ENCODE measurements around the gene ARMC3. TPM values are rescaled to one million over a fixed set of nuclear protein-coding genes. Genes with fewer than 3 reads are reported as not detected.

Gene ARMC3
- total and polyA plus RNA-seq, 4 donors, result 0.05 TPM; not detected in 3

DNA sequence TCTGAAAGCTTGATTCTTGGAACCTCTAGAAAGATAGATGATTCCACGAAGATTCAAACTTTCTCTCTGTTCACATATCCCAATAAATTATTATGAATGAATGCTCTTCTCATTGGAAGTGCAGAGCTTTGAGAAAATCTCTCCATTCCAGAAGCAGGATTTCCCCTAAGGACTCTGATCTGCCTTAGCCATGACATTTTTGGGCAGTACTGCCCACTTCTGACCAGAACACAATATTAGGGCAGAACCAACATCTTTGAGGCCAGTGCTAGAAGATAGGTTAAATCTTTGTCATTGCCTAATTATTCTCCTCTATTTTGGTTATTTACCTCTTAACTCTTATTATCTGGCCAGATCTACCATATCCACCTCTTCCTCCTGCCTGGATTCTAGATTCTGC lies 49.9 kb downstream of the ARMC3 start:
- H3K4me3 ChIP-seq (ENCODE audit: low read depth in 1 of 3, low read length in 3 of 3), result no peak overlapping the region
- H3K27ac ChIP-seq (ENCODE audit: low read depth in 1 of 2, low read length in 2 of 2), result no peak overlapping the region
- TF ChIP-seq, protein P1, sequence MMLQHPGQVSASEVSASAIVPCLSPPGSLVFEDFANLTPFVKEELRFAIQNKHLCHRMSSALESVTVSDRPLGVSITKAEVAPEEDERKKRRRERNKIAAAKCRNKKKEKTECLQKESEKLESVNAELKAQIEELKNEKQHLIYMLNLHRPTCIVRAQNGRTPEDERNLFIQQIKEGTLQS (IDR thresholded peaks at IDR 0.05), result no peak
- TF ChIP-seq TAF1 (conservative IDR thresholded peaks at IDR 0.05), result no peak
- TF ChIP-seq HNF4A (conservative IDR thresholded peaks at IDR 0.05), result no peak
- TF ChIP-seq NR2F2 (IDR thresholded peaks at IDR 0.05), result no peak
- TF ChIP-seq JUND (IDR thresholded peaks at IDR 0.05), result no peak
- TF ChIP-seq GABPA (IDR thresholded peaks at IDR 0.05 in 1 of 2, conservative IDR thresholded peaks at IDR 0.05 in 1 of 2), result no peak
- TF ChIP-seq, protein P2, sequence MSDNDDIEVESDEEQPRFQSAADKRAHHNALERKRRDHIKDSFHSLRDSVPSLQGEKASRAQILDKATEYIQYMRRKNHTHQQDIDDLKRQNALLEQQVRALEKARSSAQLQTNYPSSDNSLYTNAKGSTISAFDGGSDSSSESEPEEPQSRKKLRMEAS (IDR thresholded peaks at IDR 0.05), result no peak
- no peak for TF ChIP-seq RXRA (IDR thresholded peaks at IDR 0.05)
- TF ChIP-seq RAD21 (IDR thresholded peaks at IDR 0.05), result no peak
- no peak for TF ChIP-seq FOXA1 (IDR thresholded peaks at IDR 0.05)
- TF ChIP-seq, protein P3, sequence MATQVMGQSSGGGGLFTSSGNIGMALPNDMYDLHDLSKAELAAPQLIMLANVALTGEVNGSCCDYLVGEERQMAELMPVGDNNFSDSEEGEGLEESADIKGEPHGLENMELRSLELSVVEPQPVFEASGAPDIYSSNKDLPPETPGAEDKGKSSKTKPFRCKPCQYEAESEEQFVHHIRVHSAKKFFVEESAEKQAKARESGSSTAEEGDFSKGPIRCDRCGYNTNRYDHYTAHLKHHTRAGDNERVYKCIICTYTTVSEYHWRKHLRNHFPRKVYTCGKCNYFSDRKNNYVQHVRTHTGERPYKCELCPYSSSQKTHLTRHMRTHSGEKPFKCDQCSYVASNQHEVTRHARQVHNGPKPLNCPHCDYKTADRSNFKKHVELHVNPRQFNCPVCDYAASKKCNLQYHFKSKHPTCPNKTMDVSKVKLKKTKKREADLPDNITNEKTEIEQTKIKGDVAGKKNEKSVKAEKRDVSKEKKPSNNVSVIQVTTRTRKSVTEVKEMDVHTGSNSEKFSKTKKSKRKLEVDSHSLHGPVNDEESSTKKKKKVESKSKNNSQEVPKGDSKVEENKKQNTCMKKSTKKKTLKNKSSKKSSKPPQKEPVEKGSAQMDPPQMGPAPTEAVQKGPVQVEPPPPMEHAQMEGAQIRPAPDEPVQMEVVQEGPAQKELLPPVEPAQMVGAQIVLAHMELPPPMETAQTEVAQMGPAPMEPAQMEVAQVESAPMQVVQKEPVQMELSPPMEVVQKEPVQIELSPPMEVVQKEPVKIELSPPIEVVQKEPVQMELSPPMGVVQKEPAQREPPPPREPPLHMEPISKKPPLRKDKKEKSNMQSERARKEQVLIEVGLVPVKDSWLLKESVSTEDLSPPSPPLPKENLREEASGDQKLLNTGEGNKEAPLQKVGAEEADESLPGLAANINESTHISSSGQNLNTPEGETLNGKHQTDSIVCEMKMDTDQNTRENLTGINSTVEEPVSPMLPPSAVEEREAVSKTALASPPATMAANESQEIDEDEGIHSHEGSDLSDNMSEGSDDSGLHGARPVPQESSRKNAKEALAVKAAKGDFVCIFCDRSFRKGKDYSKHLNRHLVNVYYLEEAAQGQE (IDR thresholded peaks at IDR 0.05), result no peak
- no peak for TF ChIP-seq HNF4G (IDR thresholded peaks at IDR 0.05)
- DNase-seq (ENCODE audit: low spot score), result no peak
- H3K4me1 ChIP-seq (ENCODE audit: control insufficient read depth in 4 of 4, insufficient read depth in 4 of 4, low read length in 3 of 4), result no peaks in the 10 kb centered on the region
- no peaks in the 10 kb centered on the region for H3K27me3 ChIP-seq (ENCODE audit: control insufficient read depth in 4 of 4, insufficient read depth in 4 of 4, low read length in 3 of 4)
- H3K36me3 ChIP-seq (ENCODE audit: control insufficient read depth in 4 of 4, insufficient read depth in 3 of 4, low read depth in 1 of 4, low read length in 3 of 4), result no peaks in the 10 kb centered on the region
- no peaks in the 10 kb centered on the region for H3K9me3 ChIP-seq (ENCODE audit: control insufficient read depth in 4 of 4, low read length in 3 of 4)
- H3K9ac ChIP-seq (ENCODE audit: low read depth in 1 of 2, low read length in 2 of 2), result no peak overlapping the region
- 91% methylated on average over 1 of the region's 1 CpG for WGBS

GRCh38 chr10:22978287-22978686 lies 50.4 kb downstream of the ARMC3 start:
- TF ChIP-seq ZBTB33 (IDR thresholded peaks at IDR 0.05) (no peak), RXRA (IDR thresholded peaks at IDR 0.05) (no peak), EGR1 (IDR thresholded peaks at IDR 0.05; ENCODE audit: low read depth in 2 of 2) (no peak)
- no peaks in the 10 kb centered on the region for H3K4me1 ChIP-seq (ENCODE audit: control insufficient read depth in 4 of 4, insufficient read depth in 4 of 4, low read length in 3 of 4)
- H3K27ac ChIP-seq (ENCODE audit: low read depth in 1 of 2, low read length in 2 of 2), result no peak overlapping the region
- WGBS, result 84% methylated on average over 2 of the region's 2 CpGs
- H3K9ac ChIP-seq (ENCODE audit: low read depth in 1 of 2, low read length in 2 of 2), result no peak overlapping the region
- H3K36me3 ChIP-seq (ENCODE audit: control insufficient read depth in 4 of 4, insufficient read depth in 3 of 4, low read depth in 1 of 4, low read length in 3 of 4), result no peaks in the 10 kb centered on the region
- no peak for DNase-seq (ENCODE audit: low spot score)
- H3K27me3 ChIP-seq (ENCODE audit: control insufficient read depth in 4 of 4, insufficient read depth in 4 of 4, low read length in 3 of 4), result no peaks in the 10 kb centered on the region
- no peak overlapping the region for H3K4me3 ChIP-seq (ENCODE audit: low read depth in 1 of 3, low read length in 3 of 3)
- H3K9me3 ChIP-seq (ENCODE audit: control insufficient read depth in 4 of 4, low read length in 3 of 4), result no peaks in the 10 kb centered on the region

Data from liver (tissue), 9 donors.